ENCODE data around the gene GLG1.
"Not testable (repeated sequence)": the region's sequence is repeated elsewhere in the genome, so short reads cannot be mapped to it uniquely, and the experiment has no call there.

The GLG1 gene

DNA sequence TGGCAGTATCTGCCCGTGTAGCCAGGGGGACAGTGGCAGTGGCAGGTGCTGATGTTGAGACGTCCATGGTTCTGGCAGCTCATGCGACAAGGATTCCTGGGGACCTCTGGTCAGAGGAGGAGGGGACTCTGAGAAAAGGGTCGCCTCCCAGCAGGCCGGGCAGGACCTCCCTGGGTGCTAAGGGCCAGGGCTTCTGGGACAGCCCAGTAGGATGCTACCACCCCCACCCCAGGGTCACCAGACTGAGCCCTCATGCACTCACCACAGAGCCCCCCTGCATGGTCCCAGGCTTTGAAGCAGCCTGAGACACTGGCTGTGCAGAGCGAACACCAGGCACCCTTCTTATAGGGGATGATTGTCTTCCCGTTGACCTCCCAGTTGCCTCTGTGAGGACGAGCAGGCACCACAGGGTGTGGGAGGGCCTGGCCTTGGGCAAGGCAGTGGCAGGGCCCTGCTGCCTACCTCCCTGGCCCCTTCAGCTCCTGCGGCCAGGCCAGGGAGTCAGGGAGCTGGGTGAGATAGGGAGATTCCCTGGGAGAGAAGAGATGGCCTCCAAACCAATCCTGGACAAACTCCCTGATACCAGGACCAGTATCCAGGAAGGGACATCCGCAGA, 194.0 kb downstream of the GLG1 start:
- not testable (repeated sequence) for DNase-seq (ENCODE audit: low read depth in 3 of 3, low spot score in 1 of 3)

DNA sequence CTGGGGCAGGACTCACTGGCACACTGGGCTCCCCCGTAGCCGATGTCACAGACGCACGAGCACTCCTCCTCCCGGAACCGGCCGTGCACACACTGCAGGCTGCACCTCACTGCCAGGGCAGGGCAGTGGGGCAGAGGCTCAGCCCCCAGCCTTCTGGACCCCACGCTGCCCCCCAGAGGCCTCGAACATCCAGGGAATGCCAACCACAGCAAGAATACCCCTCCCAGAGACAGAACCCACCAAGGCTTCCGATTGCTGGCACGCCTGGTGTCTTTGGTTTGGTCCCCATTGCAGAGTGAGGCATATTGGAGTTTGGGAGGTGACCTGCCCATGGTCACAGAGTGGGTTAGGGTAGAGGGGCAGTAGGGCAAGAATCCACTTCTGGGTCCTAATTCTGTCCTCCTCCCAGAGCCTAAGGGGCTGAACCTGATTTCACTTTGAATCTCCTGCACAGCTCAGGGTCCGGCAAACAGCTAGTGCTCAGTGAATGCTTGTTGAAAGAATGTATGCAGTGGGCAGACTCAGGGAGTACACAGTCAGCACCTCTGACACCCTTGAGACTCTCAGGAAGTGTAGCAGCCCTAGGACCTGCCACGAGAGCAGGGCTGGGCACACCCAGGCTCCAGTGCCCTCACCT, 194.7 kb downstream of the GLG1 start:
- DNase-seq (ENCODE audit: low read depth in 3 of 3, low spot score in 1 of 3), result not testable (repeated sequence)

DNA sequence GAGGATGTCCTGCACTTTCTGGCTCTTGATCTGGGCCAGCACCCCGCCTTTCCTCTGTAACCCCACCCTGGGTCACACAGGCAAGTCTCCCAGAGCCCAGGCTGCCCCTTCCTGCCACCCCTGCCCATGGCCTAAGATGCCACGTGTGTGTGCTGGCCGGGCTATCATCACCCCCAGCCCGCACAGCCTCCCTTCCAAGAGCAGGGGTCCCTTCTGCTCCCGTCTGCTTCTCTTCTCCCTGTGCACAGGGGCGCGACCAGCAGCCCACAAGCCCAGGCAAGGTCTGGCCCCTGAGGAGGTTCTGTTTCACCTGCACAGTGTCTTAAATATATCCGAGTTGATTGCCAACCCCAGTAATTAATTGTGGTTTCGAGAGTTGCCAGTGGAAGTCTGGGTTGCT, 195.9 kb downstream of the GLG1 start:
- DNase-seq (ENCODE audit: low read depth in 3 of 3, low spot score in 1 of 3), result not testable (repeated sequence)

DNA sequence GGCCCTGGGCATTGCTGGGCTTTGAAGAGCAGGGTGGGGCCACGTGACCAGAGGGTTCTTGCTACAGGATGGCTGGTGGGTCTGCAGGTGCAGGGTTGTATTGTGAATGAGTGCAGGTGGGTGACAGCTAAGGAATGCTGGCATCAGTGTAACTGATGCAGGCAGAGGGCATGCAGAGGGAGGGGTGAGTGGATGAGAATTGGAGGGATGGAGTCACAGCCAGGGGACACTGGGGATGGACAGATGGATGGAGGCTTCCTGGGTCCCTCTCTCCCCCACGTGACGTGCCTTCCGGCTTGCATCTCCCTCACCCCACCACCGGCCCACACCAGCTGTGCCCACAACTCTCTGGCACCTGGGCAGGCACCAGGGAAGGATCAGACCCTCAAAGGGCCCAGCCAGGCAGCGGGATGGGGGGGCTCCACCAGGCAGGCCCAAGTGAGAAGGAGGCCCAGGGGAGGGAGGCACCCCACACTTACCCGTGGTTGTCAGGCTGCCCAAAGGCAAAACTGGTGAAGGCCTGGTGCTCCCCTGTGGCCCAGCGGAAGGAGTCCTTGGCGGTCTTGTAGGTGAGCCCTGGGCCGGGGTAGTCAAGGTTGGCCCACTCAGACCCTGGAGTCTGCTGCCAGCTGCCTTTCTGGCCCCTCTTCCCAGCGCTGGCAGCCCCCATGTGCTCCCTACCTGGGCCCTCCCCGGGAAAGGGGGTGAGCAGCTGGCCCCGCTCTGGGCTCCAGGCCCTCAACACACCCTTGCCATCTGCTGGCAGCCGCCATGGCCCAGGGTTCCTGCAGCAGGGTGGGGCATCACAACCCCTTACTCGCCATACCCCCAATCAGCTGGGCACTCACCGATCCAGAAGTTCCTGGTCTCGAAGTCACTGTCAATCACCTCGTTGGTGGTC, 196.6 kb downstream of the GLG1 start:
- not testable (repeated sequence) for DNase-seq (ENCODE audit: low read depth in 3 of 3, low spot score in 1 of 3)

DNA sequence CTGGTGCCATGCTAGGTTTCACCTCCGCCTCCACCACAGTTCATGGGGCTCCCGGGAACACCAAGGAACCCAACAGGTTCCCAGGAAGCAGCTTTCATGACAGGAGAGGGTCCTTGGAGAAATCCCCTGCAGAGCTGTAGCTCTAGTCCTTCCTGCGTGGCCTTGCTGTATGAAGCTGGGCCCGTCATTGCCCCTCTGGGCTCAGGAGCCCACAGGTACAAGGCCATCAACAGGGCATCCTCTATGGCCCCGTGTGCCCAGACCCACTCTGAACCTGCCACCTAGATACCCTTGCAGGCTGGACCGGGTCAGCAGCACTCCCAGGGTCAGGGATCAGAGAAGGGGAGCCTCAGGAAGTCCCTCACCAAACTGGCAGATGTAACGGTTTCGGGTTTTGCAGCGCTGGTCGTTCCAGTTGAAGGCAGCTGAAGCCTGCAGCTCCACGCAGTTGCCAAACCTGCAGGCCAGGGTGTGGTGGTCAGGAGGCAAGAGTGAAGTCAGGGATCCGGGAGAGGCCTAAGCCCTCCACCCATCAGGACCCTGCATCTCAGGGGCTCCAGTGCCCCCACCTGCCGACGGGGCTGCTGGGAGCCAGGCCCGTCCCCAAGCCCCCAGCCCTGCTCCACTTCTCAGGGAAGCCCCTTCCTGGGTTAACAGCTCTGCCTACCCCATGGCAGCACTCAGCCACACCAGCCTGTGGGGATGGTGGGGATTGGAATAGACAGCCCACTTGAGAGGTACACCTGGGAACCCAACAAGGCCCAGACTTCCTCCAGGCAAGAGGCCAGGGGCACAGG, 197.5 kb downstream of the GLG1 start:
- DNase-seq (ENCODE audit: low read depth in 3 of 3, low spot score in 1 of 3), result not testable (repeated sequence)

DNA sequence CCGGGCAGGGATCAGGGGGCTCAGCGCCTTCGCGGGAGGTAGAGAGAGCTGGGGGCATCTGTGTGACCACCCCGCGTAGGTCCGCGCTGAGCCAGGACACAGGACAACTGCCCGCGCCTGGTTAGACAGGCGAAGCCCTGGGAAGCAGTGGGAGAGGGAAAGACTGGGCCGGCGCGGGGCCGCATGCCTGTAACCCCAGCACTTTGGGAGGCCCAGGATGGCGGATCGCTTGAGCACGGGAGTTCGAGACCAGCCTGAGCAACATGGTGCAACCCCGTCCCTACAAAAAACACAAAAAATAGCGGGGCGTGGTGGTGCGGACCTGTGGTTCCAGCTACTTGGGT, 199.6 kb downstream of the GLG1 start:
- not testable (repeated sequence) for DNase-seq (ENCODE audit: low read depth in 3 of 3, low spot score in 1 of 3)

DNA sequence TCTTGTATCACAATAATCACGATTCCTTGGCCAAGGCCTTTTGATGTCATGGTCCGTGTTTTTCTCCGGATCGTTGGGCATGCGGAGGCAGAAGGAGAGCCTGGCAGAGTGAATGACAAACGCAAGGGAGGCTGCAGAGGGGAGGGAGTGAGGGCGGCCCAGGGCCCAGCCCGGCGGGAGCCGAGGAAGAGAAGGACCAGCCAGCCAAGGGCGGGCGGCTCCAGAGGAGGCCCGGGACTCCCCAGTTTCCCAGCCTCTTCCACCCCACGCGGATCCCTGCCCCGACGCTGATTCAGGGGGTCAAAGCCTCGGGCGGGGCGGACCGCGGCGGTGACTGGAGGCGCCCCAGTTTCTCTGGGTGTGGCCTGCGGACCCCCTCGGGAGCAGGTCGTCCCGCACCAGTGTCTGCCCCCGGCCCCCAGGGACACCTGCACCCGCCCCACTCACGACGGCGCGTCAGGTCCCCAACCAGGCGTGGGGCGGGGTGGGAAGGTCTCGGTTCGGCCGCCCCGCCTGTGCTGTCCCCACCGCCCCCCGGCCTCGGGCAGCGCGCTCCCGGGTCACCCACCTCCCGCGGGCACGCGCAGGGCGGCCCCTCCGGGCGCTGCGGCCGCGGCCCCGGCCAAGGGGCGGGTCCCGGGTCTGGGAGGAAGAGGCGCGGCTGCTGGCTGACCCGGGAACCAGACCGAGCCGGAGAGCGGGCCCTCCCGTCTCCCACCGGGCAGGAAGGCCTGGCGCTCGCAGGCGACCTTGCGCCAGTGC, 200.1 kb downstream of the GLG1 start:
- not testable (repeated sequence) for DNase-seq (ENCODE audit: low read depth in 3 of 3, low spot score in 1 of 3)

DNA sequence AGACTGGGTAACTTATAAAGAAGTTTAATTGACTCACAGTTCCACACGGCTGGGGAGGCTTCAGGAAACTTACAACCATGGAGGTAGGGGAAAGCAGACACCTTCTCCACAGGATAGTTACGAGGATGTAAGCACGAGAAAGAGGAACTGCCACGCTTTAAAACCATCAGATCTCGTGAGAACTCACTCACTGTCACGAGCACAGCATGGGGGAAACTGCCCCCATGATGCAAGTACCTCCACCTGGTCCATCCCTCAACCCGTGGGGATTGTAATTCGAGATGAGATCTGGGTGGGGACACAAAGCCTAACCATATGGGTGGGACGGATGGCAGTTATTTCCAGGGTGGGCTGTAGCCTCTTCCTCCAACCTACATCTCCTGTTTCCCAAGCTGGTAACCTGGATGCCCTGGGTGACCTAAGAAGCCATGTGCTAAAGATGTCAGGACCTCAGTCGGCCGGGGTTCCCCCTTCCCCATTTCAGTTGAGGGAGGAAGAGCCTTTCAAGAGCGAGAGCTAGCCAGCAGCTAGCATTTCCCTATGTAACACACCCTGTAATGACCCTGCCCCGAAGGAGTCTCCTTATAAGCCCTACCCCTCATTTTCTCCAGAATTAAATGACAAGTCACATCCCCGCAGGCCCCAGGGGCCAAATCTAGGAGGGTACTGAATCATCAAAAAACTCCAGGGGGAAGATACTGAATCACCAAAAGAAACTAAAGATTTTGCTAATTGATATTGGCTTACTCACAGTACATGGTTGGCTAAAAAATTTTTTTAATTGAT, 202.6 kb downstream of the GLG1 start:
- DNase-seq (ENCODE audit: low read depth in 3 of 3, low spot score in 1 of 3), result not testable (repeated sequence)

DNA sequence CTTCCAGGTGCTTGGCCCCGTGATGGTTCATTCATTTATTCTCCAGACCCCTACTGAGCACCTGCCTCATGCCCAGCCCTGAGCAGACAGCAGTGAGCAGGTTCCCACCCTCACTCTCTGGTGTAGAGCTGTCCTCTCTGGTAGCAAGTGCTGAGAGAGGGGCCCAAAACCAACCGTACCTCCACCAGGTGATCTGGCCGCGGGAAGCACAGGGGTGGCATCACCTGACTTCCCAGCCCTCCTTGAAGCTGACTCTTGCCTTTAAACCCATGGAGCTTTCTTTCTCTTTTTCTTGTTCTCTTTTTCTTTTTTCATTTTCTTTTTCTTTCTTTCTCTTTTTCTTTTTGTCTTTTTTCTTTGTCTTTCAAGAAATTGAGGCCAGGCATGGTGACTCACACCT, 206.7 kb downstream of the GLG1 start:
- DNase-seq (ENCODE audit: low read depth in 3 of 3, low spot score in 1 of 3), result not testable (repeated sequence)

DNA sequence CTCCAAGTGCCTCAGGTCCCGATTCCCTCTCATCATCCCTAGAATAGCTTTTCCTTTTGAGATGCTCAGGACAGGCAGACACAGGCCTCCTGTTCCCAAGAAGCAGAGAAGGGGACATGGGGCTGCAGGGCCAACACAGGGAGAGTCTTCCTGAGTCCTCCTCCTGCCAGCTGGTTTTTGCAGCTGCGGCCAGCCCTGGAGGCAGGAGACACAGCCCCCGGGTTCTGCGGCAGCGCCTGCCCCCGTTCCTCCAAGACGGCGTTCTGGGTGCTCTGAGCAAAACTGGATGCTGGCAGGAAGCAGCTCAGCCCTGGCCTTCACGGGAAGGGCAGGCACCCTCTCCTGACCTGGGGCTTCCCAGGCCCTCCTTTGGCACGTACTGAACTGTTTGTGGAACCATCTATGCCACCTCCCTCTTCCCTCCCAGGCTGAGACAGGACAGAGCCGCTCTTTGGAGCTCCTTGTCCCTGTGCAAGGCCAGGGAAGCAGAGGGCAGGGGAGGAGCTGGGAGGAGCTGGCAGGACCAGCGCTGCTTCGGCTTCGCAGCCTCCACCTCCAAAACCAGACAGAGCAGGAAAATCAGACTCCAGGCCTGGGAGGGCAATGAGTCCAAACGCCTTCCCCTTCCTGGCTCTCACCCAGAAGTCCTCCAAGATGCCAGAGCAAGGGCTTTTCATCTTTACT, 208.6 kb downstream of the GLG1 start:
- not testable (repeated sequence) for DNase-seq (ENCODE audit: low read depth in 3 of 3, low spot score in 1 of 3)

Measured in stimulated activated CD4-positive, alpha-beta T cell treated with anti-CD3 and anti-CD28 coated beads, TNF-alpha, amount 100 ng/mL, for 1 hour (primary cell).